PFSK-1 (cell line): ENCODE measurements around the gene KCNH1.

Source experiments
- FOXP2 ChIP-seq: optimal IDR thresholded peaks from 2 replicates; pipeline ENCODE3; 2011; ENCODE audit warnings: borderline replicate concordance, control low read depth, inconsistent platforms; ENCODE audit not compliant: insufficient read depth; ENCODE audit errors: extremely low read length, extremely low read depth
- POLR2AphosphoS5 ChIP-seq: IDR thresholded peaks from 2 replicates; pipeline ENCODE4 v1.6.1; 2012; ENCODE audit warnings: low read depth, mild to moderate bottlenecking, control low read depth, low read length, moderate library complexity
- SIN3A ChIP-seq: IDR thresholded peaks from 2 replicates; pipeline ENCODE4 v1.6.1; 2012; ENCODE audit warnings: mild to moderate bottlenecking, low read length, moderate library complexity, borderline replicate concordance; ENCODE audit not compliant: insufficient read depth
- TAF1 ChIP-seq: IDR thresholded peaks from 2 replicates; pipeline ENCODE4 v1.6.1; 2012; ENCODE audit warnings: low read length, control low read depth, borderline replicate concordance; ENCODE audit not compliant: insufficient read depth
- TF ChIP-seq, protein P1 (sequence below), 2 experiments: IDR thresholded peaks; 2 replicates each; pipeline versions ENCODE4 v1.6.1 to v1.8.0; 2011 to 2012; ENCODE audit warnings: low read depth in 2 of 2, low read length in 2 of 2, control low read depth in 1 of 2, inconsistent platforms in 1 of 2, mild to moderate bottlenecking in 1 of 2, moderate library complexity in 1 of 2; ENCODE audit not compliant: insufficient read depth in 1 of 2

Gene KCNH1

DNA sequence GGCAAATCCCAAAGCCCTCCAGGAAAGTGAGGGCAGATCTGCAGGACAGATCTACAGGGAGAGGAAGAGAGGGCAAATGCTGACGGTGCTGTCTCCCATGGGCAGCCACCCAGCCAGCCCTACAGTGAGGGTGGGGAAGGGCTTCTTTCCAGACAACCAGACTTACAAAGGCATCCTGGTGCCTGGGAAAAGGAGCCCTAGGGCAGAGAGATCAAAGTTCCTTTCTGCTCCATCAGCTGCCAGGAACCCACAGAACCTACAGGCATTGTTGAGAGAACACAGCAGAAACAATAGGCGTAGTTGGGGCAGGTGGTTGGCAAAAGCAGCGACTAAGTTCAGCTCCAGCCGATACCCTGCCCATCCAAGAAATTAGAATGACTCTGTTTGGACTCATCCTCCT lies 332.4 kb downstream of the KCNH1 start:
- TF ChIP-seq, protein P1, sequence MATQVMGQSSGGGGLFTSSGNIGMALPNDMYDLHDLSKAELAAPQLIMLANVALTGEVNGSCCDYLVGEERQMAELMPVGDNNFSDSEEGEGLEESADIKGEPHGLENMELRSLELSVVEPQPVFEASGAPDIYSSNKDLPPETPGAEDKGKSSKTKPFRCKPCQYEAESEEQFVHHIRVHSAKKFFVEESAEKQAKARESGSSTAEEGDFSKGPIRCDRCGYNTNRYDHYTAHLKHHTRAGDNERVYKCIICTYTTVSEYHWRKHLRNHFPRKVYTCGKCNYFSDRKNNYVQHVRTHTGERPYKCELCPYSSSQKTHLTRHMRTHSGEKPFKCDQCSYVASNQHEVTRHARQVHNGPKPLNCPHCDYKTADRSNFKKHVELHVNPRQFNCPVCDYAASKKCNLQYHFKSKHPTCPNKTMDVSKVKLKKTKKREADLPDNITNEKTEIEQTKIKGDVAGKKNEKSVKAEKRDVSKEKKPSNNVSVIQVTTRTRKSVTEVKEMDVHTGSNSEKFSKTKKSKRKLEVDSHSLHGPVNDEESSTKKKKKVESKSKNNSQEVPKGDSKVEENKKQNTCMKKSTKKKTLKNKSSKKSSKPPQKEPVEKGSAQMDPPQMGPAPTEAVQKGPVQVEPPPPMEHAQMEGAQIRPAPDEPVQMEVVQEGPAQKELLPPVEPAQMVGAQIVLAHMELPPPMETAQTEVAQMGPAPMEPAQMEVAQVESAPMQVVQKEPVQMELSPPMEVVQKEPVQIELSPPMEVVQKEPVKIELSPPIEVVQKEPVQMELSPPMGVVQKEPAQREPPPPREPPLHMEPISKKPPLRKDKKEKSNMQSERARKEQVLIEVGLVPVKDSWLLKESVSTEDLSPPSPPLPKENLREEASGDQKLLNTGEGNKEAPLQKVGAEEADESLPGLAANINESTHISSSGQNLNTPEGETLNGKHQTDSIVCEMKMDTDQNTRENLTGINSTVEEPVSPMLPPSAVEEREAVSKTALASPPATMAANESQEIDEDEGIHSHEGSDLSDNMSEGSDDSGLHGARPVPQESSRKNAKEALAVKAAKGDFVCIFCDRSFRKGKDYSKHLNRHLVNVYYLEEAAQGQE (IDR thresholded peaks at IDR 0.05; ENCODE audit: insufficient read depth in 1 of 2, low read depth in 2 of 2, low read length in 2 of 2): no peak
- no peak for TF ChIP-seq POLR2AphosphoS5
- no peak for TF ChIP-seq TAF1
- no peak for TF ChIP-seq SIN3A
- no peak for TF ChIP-seq FOXP2

DNA sequence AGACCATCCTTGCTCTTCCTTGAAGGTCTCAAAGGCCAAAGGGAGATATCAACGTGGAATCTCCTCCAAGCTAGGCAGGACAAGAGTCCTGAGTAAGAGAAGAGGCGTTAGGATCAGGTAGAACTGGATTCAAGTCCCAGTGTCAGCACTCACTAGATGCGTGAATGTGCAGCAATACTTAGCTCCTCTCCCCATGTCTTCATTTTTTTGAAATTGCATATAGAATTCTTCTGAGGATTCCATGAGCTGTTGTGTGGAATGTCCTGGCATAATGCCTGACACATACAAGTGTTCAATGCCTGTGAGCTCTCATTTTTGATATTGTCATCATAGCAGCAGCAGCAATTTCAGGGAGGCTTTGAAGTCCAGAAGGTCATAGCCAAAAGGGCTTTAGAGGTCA lies 333.2 kb downstream of the KCNH1 start:
- no peak for TF ChIP-seq POLR2AphosphoS5
- no peak for TF ChIP-seq FOXP2
- TF ChIP-seq TAF1: no peak

DNA sequence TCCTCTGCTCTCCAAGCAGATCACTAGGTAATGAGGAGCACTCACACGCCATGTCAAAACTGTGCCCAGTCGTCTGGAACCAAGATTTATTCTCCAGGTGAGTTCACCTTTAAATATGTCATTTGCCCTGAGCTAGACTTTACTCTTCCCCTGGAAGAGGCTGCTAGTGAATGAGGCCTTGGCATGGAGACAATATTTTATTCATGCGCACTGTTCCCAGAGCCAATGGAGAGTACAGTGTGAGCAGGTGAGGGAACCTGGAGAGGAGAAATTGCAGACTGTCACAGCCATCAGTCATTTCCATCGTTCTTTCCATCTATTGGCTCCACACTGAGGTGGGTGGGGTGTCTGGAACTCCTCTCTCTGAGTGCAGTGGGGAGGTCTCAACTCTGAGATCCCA lies 333.6 kb downstream of the KCNH1 start:
- TF ChIP-seq POLR2AphosphoS5 (no peak), SIN3A (no peak), FOXP2 (no peak), TAF1 (no peak)
- TF ChIP-seq, protein P1 (IDR thresholded peaks at IDR 0.05; ENCODE audit: insufficient read depth in 1 of 2, low read depth in 2 of 2, low read length in 2 of 2): no peak

DNA sequence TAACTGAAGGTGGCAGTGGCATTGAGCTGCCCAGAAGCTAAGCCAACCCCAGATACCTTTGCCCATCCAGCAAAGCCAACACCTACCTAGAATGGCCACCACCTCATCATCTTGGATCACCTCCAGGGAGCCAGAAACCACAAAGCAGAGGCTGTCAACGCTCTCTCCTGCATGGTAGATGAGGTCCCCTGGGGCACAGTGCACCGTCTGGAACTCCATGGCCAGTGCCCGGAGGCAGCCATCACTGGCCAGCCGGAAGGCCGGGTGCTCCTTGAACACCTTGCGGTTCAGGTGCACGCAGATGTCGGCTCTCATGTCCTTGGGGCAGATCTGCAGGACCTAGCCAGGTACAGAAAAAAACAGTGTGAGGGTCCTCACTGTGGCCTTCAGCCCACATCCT lies 336.5 kb downstream of the KCNH1 start:
- TF ChIP-seq, protein P1 (IDR thresholded peaks at IDR 0.05; ENCODE audit: insufficient read depth in 1 of 2, low read depth in 2 of 2, low read length in 2 of 2): no peak
- no peak for TF ChIP-seq SIN3A
- no peak for TF ChIP-seq POLR2AphosphoS5

DNA sequence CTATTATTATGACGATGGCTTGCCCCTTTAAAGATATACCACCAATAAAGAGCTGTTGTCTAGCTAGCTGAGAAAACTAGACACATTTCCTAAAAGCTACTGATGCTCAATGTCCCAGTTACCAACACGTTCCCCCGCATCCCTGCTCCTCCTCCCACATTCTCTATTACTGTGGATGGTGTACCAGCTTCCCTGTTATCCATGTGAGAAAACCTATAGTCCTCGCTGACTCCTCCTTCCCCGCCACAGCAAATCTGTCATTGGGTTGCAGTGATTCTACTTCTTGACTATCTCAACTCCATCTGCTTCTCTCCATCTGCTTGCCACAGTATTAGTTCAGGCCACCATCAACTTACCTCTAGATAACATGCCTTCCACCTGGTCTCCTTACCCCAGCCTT lies 337.5 kb downstream of the KCNH1 start:
- TF ChIP-seq SIN3A (no peak), POLR2AphosphoS5 (no peak), TAF1 (no peak), FOXP2 (no peak)

DNA sequence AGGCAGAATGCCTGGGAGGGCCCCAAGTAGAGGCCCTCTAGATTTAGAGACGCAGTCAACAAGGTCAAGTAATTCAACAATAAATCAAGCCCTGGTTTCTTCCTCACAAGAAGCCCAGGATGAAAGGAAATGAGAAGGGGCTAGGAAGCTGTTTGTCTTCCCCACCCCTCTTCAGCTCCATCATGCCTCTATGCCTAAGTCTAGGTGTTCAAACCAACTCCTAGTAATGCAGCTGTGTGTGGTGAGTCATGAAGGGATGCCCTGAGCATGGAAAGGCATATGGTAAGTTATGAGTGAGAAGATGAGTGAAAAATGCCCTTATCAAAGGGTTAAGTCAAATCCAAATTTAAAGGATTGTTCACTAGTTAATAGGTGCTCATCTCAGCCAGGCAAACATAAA lies 339.5 kb downstream of the KCNH1 start:
- TF ChIP-seq TAF1: no peak
- TF ChIP-seq SIN3A: no peak
- TF ChIP-seq, protein P1 (IDR thresholded peaks at IDR 0.05; ENCODE audit: insufficient read depth in 1 of 2, low read depth in 2 of 2, low read length in 2 of 2): no peak
- TF ChIP-seq POLR2AphosphoS5: no peak
- TF ChIP-seq FOXP2: no peak
